ENCODE measurements around the gene STX8. TPM values are rescaled to one million over a fixed set of nuclear protein-coding genes. Genes with fewer than 3 reads are reported as not detected.

Gene STX8
- polyA plus RNA-seq, 1 experiment, result 103 TPM

DNA sequence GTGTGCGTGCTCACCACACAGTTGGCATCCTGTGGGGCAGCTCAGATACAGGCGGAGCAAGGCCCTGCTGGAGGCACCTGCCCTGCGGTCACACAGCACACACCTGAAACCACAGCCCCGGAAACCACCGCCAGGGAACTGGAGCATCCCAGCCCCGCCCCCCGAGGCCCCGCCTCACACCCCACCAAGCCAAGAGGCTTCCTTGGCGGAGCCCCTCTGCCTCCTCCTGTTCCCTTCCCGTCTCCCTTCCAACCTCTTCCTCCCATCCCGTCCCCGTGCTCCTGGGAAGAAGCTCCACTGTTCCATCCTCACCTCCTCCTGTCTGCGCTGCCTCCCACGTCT lies 348.9 kb downstream of the STX8 start:
- TF ChIP-seq, protein P1, sequence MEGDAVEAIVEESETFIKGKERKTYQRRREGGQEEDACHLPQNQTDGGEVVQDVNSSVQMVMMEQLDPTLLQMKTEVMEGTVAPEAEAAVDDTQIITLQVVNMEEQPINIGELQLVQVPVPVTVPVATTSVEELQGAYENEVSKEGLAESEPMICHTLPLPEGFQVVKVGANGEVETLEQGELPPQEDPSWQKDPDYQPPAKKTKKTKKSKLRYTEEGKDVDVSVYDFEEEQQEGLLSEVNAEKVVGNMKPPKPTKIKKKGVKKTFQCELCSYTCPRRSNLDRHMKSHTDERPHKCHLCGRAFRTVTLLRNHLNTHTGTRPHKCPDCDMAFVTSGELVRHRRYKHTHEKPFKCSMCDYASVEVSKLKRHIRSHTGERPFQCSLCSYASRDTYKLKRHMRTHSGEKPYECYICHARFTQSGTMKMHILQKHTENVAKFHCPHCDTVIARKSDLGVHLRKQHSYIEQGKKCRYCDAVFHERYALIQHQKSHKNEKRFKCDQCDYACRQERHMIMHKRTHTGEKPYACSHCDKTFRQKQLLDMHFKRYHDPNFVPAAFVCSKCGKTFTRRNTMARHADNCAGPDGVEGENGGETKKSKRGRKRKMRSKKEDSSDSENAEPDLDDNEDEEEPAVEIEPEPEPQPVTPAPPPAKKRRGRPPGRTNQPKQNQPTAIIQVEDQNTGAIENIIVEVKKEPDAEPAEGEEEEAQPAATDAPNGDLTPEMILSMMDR (IDR thresholded peaks at IDR 0.05; ENCODE audit: low read depth, low read length), result no peak
- CTCF ChIA-PET, result no interaction called here
- POLR2A ChIA-PET, result interaction anchor here (0.7 kb wide), 1 partner anchor 10 kb away, joined by 4 read pairs; no protein-coding TSS in a partner anchor

DNA sequence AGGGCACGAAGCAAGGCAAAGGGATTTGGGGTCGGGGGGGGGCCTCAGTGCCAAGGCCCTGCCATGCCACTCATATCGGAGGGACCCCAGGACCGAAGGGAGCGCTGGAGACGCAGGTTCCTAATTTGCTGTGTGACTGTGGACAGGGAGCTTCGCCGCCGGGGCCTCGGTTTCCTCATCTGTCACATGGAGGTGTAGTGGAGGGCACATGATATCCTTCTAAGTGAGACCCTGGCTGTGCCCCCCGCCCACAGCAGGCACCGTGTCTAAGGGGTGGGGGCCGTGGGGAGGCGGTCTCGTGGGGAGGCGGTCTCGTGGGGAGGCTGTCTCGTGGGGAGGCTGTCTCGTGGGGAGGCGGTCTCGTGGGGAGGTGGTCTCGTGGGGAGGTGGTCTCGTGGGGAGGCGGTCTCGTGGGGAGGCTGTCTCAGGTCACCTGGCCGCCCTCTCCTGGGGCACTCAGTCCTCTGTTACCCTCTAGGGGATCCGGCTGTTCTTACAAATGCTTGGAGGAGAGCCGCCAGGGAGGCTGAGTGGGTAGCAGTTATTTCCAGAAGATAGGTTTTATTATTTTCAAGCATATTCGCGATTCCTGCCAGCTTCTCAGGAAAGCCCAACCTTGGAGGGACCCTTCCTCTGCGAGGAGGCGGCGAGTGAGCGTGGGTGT lies 349.4 kb downstream of the STX8 start:
- Histone ChIP-seq H3K9me3 (ENCODE audit: control insufficient read depth, insufficient read depth, low read length) (peaks cover 3% of the 10 kb centered on the region; the same call in 1 of the 2 replicates), H3K27ac (ENCODE audit: low read depth, low read length) (no peak overlapping the region), H3K4me3 (ENCODE audit: low read depth, low read length) (no peak overlapping the region), H3K27me3 (ENCODE audit: control insufficient read depth, insufficient read depth, low read length) (no peaks in the 10 kb centered on the region)
- DNase-seq (ENCODE audit: low read depth, low spot score), result no peak
- TF ChIP-seq, protein P1 (IDR thresholded peaks at IDR 0.05; ENCODE audit: low read depth, low read length), result no peak
- POLR2A ChIA-PET, result no interaction called here
- CTCF ChIA-PET, result interaction anchor here (0.6 kb wide), 1 partner anchor 296 kb away, joined by 5 read pairs; no protein-coding TSS in a partner anchor

More for the DNA sequence above, 348.9 kb downstream of the STX8 start:
- Histone ChIP-seq H3K9me3 (ENCODE audit: control insufficient read depth, insufficient read depth, low read length) (peaks cover 7% of the 10 kb centered on the region; the same call in 1 of the 2 replicates), H3K27ac (ENCODE audit: low read depth, low read length) (no peak overlapping the region), H3K4me3 (ENCODE audit: low read depth, low read length) (no peak overlapping the region), H3K27me3 (ENCODE audit: control insufficient read depth, insufficient read depth, low read length) (no peaks in the 10 kb centered on the region)
- no peak for DNase-seq (ENCODE audit: low read depth, low spot score)

DNA sequence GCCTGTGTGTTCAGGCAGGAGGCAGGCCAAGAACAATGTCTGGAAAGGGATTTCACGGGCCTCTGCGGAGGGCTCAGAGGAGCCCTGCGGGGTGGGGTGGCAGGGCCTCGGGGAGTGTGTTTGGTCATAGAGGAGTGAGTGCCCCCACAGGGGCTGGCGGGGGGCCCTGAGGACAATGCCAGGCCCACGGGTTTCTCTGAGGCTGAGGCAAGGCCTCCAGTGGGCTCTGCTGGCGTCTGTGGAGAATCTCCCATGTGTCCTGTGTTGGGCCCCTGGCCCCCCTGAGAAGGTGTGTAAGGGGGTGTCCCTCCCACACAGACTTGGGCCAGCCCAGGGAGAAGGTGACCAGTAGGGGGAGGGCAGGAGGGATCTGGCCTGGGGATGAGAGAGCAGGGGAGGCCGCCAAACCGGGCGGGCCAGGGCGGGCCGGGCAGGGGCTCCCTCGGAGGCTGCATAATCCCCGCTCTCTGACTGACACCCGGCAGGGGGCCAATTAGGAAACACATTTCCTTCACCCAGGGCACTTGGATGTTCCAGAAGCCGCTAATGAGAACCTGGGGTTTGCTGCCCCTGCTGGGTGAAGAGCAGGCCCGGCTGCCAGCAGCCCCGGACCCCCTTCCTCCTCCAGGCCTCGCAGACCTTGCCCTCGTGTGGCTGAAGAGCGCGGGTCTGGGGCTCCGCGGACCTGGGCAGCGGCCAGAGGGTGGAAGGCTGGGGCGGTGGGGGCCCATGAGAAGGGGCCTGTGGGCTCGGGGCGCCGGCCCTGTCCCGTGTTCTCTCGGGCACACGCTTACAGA lies 350.1 kb downstream of the STX8 start:
- POLR2A ChIA-PET, result no interaction called here
- TF ChIP-seq, protein P1 (IDR thresholded peaks at IDR 0.05; ENCODE audit: low read depth, low read length), result peak; percentile 1; the same call in 1 of the 2 replicates

DNA sequence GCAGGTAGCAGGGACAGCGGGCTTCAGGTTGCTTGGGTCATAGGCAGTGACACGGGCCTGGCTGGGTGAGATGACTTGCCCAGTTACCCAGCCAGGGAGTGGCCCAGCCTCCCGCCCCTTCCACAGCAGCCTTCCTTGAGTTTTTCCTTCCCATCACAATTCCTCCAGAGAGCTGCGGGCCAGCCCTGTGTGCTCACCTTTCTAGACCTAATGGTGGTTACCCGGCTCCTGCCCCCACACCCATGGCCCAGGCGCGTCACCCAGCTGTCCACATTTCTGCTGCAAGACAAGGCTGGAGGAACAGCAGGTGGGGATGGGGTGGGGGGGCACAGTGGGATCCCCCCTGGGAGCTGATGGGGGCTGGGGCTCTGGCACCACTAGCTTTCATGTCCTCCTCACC lies 351.1 kb downstream of the STX8 start:
- TF ChIP-seq, protein P1 (IDR thresholded peaks at IDR 0.05; ENCODE audit: low read depth, low read length), result no peak
- Histone ChIP-seq H3K9me3 (ENCODE audit: control insufficient read depth, insufficient read depth, low read length) (peaks cover 3% of the 10 kb centered on the region; the same call in 1 of the 2 replicates), H3K4me3 (ENCODE audit: low read depth, low read length) (no peak overlapping the region), H3K27me3 (ENCODE audit: control insufficient read depth, insufficient read depth, low read length) (no peaks in the 10 kb centered on the region), H3K27ac (ENCODE audit: low read depth, low read length) (no peak overlapping the region)
- ChIA-PET CTCF (no interaction called here), POLR2A (no interaction called here)
- DNase-seq (ENCODE audit: low read depth, low spot score), result no peak

More for the DNA sequence above, 350.1 kb downstream of the STX8 start:
- H3K27me3 ChIP-seq (ENCODE audit: control insufficient read depth, insufficient read depth, low read length), result no peaks in the 10 kb centered on the region
- H3K4me3 ChIP-seq (ENCODE audit: low read depth, low read length), result no peak overlapping the region
- H3K9me3 ChIP-seq (ENCODE audit: control insufficient read depth, insufficient read depth, low read length), result peaks cover 3% of the 10 kb centered on the region; the same call in 1 of the 2 replicates
- no peak for DNase-seq (ENCODE audit: low read depth, low spot score)
- CTCF ChIA-PET, result interaction anchor here (0.6 kb wide), 1 partner anchor 296 kb away, joined by 5 read pairs; no protein-coding TSS in a partner anchor
- no peak overlapping the region for H3K27ac ChIP-seq (ENCODE audit: low read depth, low read length)

DNA sequence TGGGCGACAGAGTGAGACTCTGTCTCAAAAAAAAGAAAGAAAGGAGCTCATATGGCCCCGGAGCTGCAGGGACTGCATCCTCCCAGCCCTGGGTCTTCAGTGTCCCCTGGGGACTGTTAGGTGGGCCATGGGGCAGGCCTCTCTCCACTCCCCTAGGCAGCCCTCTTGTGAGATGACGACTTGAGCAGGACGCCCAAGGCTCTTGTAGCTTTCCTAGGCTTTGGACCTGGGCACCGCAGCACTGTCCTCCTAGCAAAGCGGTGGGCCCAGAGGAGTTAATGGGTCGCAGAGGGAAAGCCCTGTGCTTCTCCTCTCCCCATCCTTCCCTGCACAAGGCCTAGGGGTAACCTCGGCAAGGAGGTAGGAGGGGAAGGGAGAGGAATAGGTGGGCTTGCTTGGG lies 352.1 kb downstream of the STX8 start:
- Histone ChIP-seq H3K4me3 (ENCODE audit: low read depth, low read length) (no peak overlapping the region), H3K27ac (ENCODE audit: low read depth, low read length) (no peak overlapping the region), H3K27me3 (ENCODE audit: control insufficient read depth, insufficient read depth, low read length) (no peaks in the 10 kb centered on the region), H3K9me3 (ENCODE audit: control insufficient read depth, insufficient read depth, low read length) (peaks cover 3% of the 10 kb centered on the region; the same call in 1 of the 2 replicates)
- TF ChIP-seq, protein P1 (IDR thresholded peaks at IDR 0.05; ENCODE audit: low read depth, low read length), result no peak
- POLR2A ChIA-PET, result no interaction called here
- CTCF ChIA-PET, result no interaction called here
- DNase-seq (ENCODE audit: low read depth, low spot score), result no peak
